Cardiac fibroblast (primary cell): ENCODE data around the gene SLFN12L.

Source experiments
- DNase-seq, 2 donors: peaks; one replicate each; pipeline versions ENCODE4 v3.0.0 to v3.0.0-alpha.2; 2010; ENCODE audit warnings: low read depth in 2 of 2
- H3K4me3 ChIP-seq, 2 donors: replicated peaks in 1 of 2; 1 replicate in 1 of 2; 2 replicates in 1 of 2; pipeline ENCODE4 v1.5.1; 2011; ENCODE audit warnings: low read depth in 2 of 2, low read length in 2 of 2, mild to moderate bottlenecking in 2 of 2, moderate library complexity in 1 of 2
- CTCF ChIP-seq: IDR thresholded peaks from one replicate; pipeline ENCODE4 v1.5.1; 2011; ENCODE audit warnings: low read depth, mild to moderate bottlenecking, low read length, inconsistent platforms

Gene SLFN12L

GRCh38 chr17:35447499-35447898 lies 90.0 kb downstream of the SLFN12L start:
- no peak overlapping the region for H3K4me3 ChIP-seq
- DNase-seq: no peak
- no peak for TF ChIP-seq CTCF

GRCh38 chr17:35438433-35438832 lies 99.0 kb downstream of the SLFN12L start:
- TF ChIP-seq CTCF: no peak
- no peak overlapping the region for H3K4me3 ChIP-seq
- no peak for DNase-seq

DNA sequence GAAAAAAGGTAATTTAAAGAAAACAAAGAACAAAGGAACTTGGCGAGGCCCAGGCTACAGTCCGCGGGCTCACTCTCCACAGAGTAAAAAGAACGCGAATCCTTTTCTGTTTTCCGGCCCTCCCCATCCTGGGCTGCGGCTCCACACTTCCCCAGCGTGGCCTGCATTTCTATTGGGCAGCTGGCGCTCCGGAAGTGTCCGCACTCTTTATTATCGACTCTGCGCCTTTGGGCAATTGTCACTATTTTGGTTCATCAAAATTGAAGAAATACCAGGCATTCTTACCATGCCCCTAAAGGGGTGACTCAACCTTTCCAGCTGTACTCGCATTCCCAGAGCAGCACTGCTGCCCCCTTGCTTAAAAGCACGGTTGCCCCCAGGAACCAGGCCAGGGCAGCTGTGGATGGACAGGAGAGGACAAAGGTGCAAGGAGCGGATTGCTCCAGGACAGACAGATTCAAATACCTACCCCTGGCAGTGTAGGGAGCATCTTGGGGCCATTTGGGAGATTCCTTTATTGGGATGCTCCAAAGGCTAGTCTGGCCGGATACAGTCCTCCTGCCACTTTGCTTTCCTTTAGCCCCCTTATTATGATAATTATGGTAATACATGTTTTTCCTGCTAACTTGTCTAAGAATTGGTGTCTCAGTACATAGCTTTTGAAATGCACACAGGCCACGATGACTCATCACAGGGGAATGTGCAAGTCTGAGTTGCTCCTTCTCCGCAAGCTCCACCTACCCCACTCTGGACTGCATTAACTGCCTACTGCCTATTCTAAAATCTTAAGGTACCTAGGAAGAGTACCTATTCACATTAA lies 104.2 kb downstream of the SLFN12L start:
- peak; percentile 99 to 100 for DNase-seq
- peak overlapping the region; percentile 66 to 69 for H3K4me3 ChIP-seq
- TF ChIP-seq CTCF: peak; percentile 46

DNA sequence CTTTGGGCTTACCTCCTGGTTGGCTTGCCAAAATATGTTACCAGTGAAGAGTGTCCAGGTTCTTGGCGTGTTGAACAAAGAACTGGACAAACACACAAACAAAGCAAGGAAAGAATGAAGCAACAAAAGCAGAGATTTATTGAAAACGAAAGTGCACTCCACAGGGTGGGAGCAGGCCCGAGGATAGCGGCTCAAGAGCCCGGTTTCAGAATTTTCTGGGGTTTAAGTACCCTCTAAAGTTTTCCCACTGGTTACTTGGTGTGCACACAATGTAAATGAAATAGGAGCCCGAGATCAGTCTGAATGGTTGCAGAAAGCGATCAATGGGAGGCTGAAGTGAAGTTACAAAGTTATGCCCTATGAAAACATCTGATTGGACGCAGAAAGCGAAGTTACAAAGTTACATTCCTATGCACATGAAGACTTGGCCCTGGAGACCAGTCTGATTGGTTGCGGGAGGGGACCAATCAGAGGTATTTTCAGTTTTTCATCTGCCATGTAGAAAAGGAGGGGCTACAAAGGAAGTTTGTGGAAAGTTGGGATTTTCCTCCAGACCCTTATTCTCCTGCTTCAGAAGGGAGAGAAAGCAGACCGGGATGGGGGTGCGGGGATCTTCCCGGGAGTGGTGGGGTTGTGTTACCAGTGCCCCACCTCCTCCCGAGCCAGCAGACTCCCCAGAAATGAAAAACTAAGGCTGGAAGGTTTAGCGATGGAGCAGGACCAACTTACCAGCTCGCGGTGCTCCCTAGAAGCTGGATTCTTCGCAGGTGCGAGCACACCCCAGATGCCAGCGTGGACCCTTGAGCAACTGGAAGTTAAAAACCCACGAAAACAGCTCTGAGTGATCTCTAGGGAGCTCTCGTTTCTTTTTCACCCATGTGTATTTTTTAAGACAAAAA lies 105.1 kb downstream of the SLFN12L start, which contains the start of gene SLFN12:
Gene SLFN12, minus strand, starts transcription at position 325 of the 899 bp plus-strand sequence. CDS start 9,472 bp downstream, outside the sequence.
- peak within 1 kb of the TSS; percentile 66 to 69 for H3K4me3 ChIP-seq
- TF ChIP-seq CTCF: no peak
- DNase-seq: peak; percentile 97

DNA sequence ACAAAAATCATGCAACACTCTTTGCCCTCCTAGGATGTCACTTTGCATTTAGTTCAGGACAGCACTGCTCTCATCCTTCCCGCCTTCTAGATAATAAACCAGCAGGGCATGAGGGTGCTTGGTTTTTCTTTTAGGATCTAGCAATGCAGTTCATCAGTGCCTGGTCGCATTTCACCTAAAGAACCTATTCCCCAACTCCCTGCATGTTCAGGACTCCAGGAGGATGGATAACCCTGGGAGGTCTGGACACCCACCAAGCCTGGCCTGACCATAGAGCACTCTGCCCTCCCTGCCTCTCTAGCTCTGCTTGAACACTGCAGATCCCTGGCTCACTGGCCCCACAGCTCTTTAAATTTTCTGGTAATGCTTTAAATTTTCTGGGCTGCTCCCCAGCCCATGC lies 107.8 kb downstream of the SLFN12L start:
- no peak for DNase-seq
- no peak overlapping the region for H3K4me3 ChIP-seq
- no peak for TF ChIP-seq CTCF

GRCh38 chr17:35428229-35428628 lies 109.2 kb downstream of the SLFN12L start:
- TF ChIP-seq CTCF: no peak
- no peak overlapping the region for H3K4me3 ChIP-seq
- no peak for DNase-seq
